GM21390 (cell line): ENCODE measurements around the gene UPF3A.
"Not testable (repeated sequence)": the region's sequence is repeated elsewhere in the genome, so short reads cannot be mapped to it uniquely, and the experiment has no call there.

Experiments
- ATAC-seq: cut with Tn5 transposase; IDR thresholded peaks from one replicate; pipeline ENCODE4 v1.9.1; 2021; ENCODE audit not compliant: unreplicated experiment

Gene UPF3A

GRCh38 chr13:114281351-114282040 lies at the start of gene UPF3A:
TSS of gene UPF3A (plus strand) at chr13:114281601. CDS start at chr13:114281640, 39 bp downstream.
- ATAC-seq: peak; percentile 69

- ATAC-seq: no peak
Observed at GRCh38 chr13:114231886-114232285, 49.5 kb upstream of the UPF3A start.

GRCh38 chr13:114234266-114234644 lies 47.1 kb upstream of the UPF3A start:
- ATAC-seq: no peak

- peak; percentile 87 for ATAC-seq
Observed at GRCh38 chr13:114234645-114235421, 46.6 kb upstream of the UPF3A start, which contains the start of gene CDC16. TSS of gene CDC16 (plus strand) at chr13:114234897. CDS start at chr13:114235085, 188 bp downstream.

GRCh38 chr13:114235697-114236096 lies 45.7 kb upstream of the UPF3A start:
- no peak for ATAC-seq

GRCh38 chr13:114236227-114236626 lies 45.2 kb upstream of the UPF3A start:
- ATAC-seq: no peak

- ATAC-seq: no peak
Observed at GRCh38 chr13:114237415-114238112, 43.8 kb upstream of the UPF3A start.

GRCh38 chr13:114241918-114242317 lies 39.5 kb upstream of the UPF3A start:
- no peak for ATAC-seq

GRCh38 chr13:114243971-114244370 lies 37.4 kb upstream of the UPF3A start:
- no peak for ATAC-seq

- no peak for ATAC-seq
Observed at GRCh38 chr13:114244637-114245036, 36.8 kb upstream of the UPF3A start.

- ATAC-seq: no peak
Observed at GRCh38 chr13:114248011-114248410, 33.4 kb upstream of the UPF3A start.

- ATAC-seq: no peak
Observed at GRCh38 chr13:114249077-114249476, 32.3 kb upstream of the UPF3A start.

- not testable (repeated sequence) for ATAC-seq
Observed at GRCh38 chr13:114251639-114252440, 29.6 kb upstream of the UPF3A start.

GRCh38 chr13:114256547-114256946 lies 24.9 kb upstream of the UPF3A start:
- no peak for ATAC-seq

GRCh38 chr13:114257014-114257413 lies 24.4 kb upstream of the UPF3A start:
- ATAC-seq: no peak

- ATAC-seq: no peak
Observed at GRCh38 chr13:114258589-114258988, 22.8 kb upstream of the UPF3A start.

- no peak for ATAC-seq
Observed at GRCh38 chr13:114259374-114259773, 22.0 kb upstream of the UPF3A start.

- ATAC-seq: peak; percentile 58
Observed at GRCh38 chr13:114259974-114260373, 21.4 kb upstream of the UPF3A start.

- no peak for ATAC-seq
Observed at GRCh38 chr13:114260814-114261213, 20.6 kb upstream of the UPF3A start.

- ATAC-seq: no peak
Observed at GRCh38 chr13:114261328-114261965, 20.0 kb upstream of the UPF3A start.
